HG02610 (cell line): Measurements from ENCODE around the gene BCL6B.
"Not testable (repeated sequence)": the region's sequence is repeated elsewhere in the genome, so short reads cannot be mapped to it uniquely, and the experiment has no call there.

Experiments
- ATAC-seq: cut with Tn5 transposase; IDR thresholded peaks from one replicate; pipeline ENCODE4 v1.9.1; 2021; ENCODE audit warnings: mild to moderate bottlenecking, moderate library complexity; ENCODE audit not compliant: unreplicated experiment

BCL6B gene

DNA sequence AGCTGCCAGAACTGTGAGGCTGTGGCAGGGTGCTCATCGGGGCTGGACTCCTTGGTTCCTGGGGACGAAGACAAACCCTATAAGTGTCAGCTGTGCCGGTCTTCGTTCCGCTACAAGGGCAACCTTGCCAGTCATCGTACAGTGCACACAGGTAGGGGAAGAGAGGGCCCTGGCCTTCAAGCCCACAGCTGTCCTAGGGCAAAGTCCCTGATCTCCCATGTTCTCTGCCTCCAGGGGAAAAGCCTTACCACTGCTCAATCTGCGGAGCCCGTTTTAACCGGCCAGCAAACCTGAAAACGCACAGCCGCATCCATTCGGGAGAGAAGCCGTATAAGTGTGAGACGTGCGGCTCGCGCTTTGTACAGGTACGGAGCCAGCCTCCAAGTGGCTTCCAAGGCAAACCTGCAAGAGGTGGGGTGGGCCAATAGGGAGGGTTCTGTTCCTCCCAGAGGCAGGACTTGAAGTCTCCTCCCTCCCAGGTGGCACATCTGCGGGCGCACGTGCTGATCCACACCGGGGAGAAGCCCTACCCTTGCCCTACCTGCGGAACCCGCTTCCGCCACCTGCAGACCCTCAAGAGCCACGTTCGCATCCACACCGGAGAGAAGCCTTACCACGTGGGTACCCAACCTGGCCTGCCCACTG, 3.7 kb downstream of the BCL6B start:
- no peak for ATAC-seq

DNA sequence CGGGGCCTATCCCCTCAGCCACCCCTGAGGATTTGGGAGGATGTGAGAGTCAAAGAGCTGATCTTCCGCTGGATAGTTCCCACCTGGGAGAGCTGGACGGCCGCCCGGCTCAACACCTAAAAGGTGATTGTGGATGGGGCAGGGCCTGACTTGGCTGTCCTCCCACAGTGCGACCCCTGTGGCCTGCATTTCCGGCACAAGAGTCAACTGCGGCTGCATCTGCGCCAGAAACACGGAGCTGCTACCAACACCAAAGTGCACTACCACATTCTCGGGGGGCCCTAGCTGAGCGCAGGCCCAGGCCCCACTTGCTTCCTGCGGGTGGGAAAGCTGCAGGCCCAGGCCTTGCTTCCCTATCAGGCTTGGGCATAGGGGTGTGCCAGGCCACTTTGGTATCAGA, 4.5 kb downstream of the BCL6B start:
- ATAC-seq, result no peak

DNA sequence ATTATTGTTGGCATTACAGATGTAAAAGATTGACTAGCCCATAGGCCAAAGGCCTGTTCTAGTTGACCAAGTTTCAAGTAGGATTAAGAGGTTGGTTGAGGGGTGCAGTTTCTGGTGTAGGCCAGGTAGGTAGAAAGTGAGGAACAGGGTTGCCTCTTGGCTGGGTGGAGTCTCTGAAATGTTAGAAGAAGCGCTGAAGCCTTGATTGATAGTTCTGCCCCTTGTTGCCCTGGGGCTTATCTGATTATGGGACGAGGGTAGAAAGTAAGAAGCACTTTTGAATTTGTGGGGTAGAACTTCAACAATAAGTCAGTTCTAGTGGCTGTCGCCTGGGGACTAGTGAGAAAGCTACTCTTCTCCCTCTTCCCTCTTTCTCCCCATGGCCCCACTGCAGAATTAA, 6.2 kb downstream of the BCL6B start:
- no peak for ATAC-seq

DNA sequence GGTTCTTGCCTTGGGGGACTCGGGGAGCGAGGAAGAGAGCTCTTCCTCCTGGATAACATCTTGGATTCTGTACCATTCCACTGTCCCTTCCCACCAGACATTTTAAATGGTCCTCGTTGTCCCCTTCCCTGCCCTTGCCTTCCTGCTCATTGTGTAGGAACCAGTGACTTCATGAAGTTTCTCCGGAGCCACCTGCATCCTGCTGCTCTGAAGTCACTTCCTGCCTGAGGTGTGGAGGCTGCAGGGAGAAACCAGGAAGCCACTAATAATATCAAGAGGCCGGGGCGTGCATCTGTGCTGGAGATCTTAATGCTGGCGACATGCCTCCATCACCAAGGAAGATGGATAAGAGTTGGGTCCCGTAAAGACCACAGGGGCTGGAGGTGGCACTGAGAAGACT, 6.8 kb downstream of the BCL6B start:
- no peak for ATAC-seq

DNA sequence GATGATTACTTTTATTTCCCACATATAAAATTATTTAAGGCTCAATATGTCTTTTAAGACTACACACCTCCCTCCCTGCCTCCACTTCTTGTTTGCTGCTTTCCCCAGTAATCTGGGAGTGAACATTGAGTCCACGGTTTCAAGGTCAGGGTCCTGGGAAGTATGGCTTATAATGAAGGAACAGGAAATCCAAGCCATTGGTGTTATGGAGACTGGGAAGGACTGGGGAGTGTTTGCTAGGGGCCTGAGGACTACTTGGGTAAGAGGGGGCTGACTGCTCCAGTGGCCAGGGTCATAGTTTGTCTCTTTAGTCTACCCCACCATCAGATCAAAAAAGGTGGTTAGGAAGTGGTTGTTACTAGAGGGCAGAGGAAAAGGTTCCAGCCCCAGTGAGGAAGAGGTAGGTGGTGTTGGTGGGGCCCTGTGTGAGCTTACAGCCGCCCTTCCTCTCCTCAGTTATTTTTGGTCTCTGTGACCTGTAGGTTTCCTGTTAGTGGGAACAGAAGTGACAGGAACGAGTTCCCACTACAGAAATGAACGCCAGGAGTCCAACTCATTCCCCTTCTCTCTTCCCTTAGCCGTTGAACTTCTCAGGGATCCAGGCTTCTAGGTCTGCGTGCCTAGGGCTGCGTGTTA, 12.2 kb downstream of the BCL6B start:
- ATAC-seq, result peak; percentile 8

DNA sequence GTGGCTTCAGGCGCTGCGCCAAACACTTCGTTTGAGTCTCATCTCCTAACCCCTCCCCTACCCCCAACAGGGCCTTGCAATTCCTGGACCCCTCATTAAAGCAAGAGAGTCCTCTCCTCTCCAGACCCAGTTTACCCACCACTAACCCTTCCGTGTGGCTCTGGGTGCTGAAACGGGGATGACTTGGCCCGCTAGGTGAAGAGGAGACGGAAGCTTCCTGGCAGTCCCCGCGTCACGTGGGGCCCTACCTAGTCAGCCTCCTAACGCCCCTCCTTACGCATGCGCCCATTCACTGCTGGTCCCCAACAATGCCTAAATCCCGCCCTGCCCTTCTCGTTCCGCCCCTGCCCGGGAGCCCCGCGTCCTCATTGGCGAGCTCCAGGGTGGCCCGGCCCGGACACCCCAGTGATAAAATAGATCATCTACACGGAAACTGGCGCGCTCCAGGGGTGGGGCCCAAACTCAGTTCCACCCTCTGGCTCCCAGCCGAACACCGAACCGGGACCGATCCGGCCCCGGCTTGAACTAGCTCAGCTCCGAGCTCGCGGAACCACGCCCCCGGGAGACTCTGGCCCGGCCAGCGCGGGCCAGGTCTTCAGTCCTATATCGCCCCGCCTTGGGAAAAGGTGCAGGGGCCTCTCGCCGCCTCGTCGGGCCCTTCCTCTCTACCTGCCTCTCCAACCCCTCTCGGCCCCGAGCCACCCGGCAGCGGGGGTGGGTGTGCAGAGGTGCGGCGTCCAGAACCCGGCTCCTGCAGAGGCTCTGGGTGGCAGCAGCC, 12.9 kb downstream of the BCL6B start, which contains the start of gene SLC16A13:
Gene SLC16A13 (plus strand): TSS at position 425 of the 778 bp plus-strand sequence. CDS start 368 bp downstream, outside the sequence.
- peak; percentile 92 for ATAC-seq

DNA sequence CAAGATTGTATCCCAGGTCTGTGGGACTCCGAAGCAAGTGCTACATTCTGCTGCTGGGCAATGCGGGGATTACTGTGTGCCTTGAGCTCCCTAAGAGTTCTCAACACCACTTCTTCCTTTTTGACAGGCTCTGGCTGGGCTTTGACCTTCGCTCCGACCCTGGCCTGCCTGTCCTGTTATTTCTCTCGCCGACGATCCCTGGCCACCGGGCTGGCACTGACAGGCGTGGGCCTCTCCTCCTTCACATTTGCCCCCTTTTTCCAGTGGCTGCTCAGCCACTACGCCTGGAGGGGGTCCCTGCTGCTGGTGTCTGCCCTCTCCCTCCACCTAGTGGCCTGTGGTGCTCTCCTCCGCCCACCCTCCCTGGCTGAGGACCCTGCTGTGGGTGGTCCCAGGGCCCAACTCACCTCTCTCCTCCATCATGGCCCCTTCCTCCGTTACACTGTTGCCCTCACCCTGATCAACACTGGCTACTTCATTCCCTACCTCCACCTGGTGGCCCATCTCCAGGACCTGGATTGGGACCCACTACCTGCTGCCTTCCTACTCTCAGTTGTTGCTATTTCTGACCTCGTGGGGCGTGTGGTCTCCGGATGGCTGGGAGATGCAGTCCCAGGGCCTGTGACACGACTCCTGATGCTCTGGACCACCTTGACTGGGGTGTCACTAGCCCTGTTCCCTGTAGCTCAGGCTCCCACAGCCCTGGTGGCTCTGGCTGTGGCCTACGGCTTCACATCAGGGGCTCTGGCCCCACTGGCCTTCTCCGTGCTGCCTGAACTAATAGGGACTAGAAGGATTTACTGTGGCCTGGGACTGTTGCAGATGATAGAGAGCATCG, 15.4 kb downstream of the BCL6B start:
- ATAC-seq, result no peak

DNA sequence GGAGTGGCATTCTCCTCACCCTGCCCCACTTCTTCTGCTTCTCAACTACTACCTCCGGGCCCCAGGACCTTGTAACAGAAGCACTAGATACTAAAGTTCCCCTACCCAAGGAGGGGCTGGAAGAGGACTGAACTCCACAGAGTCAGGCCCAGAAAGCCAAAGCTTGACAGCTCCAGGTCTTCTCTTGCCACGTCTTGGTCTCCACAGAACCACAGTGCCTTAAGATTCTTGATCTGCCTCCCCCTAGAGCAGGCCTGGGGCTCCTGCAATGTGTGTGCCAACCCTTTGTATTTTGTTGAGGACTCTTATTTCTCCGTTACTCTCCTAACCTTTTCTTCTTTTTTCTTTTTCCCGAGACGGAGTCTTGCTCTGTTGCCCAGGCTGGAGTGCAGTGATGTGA, 17.0 kb downstream of the BCL6B start:
- no peak for ATAC-seq

DNA sequence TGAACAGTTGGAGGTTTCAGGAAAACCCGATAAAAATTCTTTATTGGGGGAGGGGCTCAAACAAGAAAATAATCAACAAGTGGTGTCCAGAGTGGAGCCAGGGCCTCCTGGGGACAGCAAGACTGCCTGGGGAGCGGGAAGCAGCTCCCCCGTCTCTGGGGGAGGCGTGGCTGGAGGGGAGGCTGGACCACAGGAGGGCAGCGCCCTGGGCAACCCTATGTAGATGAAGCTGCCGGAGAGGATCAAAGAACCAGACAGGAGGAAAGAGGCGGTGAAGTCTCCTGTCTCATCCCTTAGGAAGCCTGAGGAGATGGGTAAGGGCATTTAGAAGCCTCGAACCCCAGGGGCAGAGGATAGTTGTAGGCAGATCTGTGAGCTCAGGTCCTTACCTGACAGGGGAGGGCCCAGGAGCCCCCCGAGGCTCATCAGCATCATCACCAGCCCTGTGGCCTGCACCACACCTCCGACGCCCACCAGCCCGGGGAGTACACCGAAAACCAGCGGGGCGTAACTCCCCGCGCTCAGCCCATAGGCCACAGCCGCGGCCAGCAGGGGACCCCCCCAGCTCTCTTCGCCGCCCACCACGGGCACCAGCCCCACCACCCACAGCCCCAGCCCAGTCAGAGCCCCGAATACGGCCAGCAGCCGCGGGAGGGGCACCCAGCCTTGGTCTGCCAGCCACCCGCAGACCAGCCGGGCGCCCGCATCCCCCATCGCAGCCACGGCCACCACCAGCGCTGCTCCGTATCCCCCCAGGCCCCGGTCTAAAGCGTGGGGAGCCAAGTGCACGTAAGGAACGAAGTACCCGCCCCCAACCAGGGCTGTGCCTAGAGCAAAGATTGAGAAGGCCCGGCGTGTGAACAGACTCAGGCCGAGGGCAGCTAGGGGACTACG, 19.0 kb downstream of the BCL6B start:
- ATAC-seq, result no peak

DNA sequence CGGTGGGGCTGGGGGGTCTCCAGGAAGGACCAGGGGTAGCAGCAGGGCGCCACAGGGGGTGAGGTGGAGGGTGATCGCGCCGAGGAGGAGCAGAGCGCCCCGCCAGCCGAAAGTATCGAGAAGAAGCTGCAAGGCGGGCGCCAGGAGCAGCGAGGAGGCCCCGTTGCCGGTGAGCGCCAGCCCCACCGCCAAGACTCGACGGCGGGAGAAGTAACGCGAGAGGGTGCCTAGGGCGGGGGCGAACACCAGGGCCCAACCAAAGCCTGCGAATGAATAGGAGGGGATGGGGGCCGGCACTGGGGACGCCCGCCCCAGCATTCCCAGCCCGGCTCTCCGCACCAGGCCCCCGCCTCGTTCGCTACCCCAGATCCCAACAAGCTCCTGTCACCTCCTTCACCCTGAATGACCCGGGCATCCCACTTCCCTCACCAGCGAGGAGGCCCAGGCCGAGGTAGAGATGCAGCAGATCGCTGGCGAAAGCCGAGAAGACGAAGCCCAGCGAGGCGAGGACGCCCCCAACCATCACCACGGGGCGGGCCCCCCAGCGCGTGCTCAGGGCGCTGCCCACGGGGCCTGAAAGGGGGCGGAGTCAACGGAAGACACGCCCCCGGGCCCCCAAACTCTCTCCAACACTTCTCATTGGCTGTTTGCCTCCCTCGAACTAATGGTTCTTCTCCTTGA, 19.8 kb downstream of the BCL6B start:
- ATAC-seq, result no peak

DNA sequence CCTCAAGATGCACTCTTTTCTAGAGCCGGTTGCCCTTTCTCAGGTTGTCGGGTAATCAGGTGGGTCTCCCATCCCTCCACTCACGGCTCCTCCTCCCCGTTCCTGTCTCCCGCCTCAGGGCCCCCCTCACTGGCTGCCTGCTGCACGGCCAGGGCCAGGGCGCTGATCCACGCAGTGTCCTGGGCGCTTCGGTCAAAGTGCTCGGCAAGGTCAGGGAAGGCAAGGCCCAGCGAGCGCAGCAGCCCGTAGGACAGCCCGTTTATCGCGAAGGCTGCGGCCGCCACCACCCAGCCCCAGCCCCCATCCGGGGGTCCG, 20.3 kb downstream of the BCL6B start:
- no peak for ATAC-seq

DNA sequence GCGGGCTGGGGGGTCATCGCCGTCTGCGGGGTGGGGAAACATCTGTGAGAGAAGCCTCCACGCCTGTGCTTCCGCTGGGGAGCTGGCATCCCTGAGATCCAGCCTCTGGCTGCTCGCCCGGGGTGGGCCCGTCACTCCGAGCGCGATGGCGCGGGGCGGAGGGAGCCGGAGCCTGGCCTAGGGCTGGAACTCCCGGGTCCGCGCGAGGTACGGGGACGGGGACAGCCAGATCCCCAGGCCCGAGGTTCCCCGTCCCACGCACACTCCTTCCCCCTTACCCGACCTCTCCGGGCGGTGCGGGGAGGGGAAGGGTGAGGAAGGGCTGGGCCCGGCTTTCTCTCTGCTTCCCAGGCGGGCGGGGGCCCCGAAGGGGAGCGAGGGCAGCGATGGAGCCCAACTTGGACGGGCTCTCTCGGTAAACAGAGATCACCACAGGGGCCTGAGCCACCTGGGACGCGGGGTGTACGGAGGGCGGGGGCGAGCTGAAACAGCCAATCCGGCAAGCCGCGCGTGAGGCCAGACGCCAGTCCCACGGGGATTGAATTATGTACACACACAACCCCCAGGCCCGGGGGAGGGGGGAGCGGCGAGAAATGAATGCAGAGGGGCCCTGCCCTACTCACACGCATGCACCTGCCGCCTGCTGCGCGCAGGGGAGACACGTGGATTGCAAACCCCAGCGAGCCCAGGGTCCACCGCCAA, 20.8 kb downstream of the BCL6B start, which contains the start of gene SLC16A11:
Gene SLC16A11 (minus strand): TSS at position 596 of the 702 bp plus-strand sequence. CDS start 579 bp downstream, at position 17.
- ATAC-seq, result no peak

DNA sequence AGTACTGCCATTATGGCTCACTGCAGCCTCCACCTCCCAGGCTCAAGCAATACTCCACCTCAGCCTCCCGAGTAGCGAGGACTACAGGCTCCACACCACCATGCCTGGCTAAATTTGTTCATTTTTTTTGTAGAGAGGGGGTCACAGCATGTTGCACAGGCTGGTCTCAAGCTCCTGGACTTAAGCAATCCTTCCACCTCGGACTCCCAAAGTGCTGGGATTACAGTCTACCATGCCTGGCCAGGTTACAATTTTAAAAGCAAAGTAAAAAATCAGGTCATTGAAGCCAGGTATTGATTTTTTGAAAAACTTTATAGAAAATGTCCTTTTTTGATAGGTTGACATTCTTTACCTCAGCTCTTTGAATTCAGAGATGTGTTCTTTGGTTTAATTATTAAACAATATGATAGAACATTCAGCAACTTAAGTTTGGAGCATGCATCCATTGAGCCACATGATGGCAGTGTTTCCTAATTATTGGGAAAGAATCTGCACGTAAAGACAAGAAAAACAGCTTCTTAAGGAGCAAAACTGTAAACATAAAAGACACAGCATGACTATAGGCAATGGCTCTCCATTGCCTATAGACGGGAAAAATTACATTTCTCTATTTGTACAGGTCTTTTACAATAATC, 22.8 kb downstream of the BCL6B start:
- ATAC-seq, result no peak

DNA sequence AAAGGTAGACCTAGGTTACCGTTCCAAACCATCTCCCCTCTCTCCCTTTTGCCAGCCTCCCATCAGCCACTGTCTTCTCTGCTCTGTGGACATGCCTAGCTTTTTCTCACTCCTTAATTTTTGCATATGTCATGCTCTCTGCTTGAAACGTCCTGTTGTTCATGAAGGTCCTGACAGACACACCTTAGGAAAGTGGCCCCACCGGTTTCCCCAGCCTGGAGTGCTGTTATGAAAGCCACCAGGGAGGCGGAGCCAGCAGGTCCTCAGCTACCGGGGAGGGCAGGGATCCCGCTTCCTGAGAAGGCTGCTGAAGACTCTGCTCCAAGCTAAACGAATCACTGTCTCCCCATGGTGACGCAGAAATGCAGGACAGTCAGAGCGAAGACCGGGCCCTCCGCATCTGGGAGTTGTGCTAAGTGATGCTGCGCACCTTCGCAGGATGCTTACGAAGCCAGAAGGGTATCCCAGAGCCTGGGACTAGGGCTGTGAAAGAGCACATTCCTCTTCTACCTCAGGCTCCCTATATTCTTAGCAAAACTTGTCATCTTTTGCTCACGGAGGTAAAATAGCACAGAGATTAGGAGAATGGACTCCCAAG, 23.4 kb downstream of the BCL6B start:
- no peak for ATAC-seq

DNA sequence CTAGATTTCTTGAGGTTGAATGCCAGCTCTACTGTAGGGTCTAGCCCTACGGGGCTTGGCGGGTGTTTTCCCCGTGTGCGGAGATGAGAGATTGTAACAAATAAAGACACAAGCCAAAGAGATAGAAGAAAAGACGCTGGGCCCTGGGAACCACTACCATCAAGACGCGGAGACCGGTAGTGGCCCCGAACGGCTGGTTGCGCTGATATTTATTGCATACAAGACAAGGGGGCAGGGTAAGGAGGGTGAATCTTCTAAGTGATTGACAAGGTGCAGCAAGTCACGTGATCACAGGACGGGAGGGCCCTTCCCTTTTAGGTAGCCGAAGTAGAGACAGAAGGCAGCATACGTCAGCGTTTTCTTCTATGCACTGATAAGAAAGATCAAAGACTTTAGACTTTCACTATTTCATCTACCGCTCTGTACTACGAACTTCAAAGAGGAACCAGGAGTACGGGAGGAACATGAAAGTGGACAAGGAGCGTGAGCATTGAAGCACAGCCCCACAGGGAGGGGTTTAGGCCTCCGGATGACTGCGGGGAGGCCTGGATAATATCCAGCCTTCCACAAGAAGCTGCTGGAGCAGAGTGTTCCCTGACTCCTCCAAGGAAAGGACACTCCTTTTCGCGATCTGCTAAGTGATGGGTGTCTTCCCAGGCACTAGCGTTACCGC, 24.0 kb downstream of the BCL6B start:
- not testable (repeated sequence) for ATAC-seq

DNA sequence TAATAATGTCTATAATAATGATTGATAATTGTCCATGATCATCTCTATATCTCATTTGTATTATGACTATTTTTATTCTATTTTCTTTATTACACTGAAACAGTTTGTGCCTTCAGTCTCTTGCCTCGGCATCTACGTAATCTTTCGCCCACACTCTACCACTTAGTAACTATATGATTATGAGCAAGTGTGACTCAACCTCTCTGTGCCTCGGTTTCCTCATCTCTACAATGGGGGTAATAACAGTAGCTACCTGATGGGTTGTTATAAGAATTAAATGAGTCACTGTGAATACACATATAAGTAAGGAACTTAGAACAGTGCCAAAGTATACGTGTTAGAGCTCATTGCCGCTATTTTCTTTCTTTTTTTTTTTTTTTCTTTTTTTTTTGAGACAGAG, 24.7 kb downstream of the BCL6B start:
- no peak for ATAC-seq

DNA sequence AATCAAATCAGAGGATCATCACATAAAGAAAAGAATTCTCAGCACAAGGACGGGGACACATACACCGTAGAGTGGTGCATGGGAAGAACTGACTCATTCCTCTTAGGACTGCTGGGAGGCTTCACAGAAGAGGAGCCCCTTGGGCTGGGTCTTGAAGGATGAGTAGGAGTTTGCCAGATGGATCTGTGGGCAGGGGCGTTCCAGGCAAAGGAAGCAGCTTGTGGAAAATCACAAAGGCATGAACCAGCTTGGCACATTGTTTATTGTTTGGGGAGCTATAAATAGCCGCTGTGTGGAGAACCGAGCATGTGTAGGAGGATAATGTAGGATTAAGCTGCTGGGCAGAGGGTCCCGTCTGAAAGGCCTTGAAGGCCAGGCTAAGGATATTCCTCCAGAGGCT, 26.1 kb downstream of the BCL6B start:
- no peak for ATAC-seq

DNA sequence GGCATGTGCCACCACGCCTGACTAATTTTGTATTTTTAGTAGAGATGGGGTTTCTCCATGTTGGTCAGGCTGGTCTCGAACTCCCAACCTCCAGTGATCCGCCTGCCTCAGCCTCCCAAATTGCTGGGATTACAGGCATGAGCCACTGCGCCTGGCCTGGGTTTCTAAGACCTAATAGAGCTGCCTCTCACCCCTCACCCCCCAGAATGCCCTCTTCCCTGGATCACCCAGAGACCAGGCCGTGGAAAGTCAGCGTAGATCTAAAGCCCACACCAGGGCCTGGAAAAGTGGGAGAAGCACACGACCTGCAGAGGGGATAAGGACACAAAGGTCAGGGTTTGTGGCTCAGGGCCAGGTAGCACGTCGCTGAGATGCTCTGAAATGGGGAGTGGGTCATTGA, 27.7 kb downstream of the BCL6B start:
- not testable (repeated sequence) for ATAC-seq
